Neural cell (in vitro differentiated cells): ENCODE data around the gene MECR. TPM values are rescaled to one million over a fixed set of nuclear protein-coding genes. Genes with fewer than 3 reads are reported as not detected.

Experiments
- H2AFZ ChIP-seq: fragments of 200-600, 300-800 bp; sonication (generic), shearing (Covaris generic); 2 replicates; pipeline ENCODE4 v1.6.0; 2014; ENCODE audit warnings: low read depth, mild to moderate bottlenecking, antibody characterized with exemption, low read length, moderate library complexity
- H3F3A ChIP-seq: fragments of 200-600 bp; shearing (Covaris generic); 2 replicates; pipeline ENCODE4 v1.6.1; 2016; ENCODE audit warnings: mild to moderate bottlenecking, moderate library complexity, mixed read lengths, antibody characterized with exemption, low read length; ENCODE audit not compliant: insufficient read depth, poor library complexity, severe bottlenecking
- H3K27ac ChIP-seq: fragments of 200-600, 300-800 bp; sonication (generic), shearing (Covaris generic); 2 replicates; pipeline ENCODE4 v1.5.1; 2014; ENCODE audit warnings: mild to moderate bottlenecking, low read length, moderate library complexity
- H3K27me3 ChIP-seq: fragments of 300-800, 200-600 bp; sonication (generic), shearing (Covaris generic); 2 replicates; pipeline ENCODE4 v1.6.0; 2014; ENCODE audit warnings: mild to moderate bottlenecking, low read depth, low read length, moderate library complexity; ENCODE audit not compliant: insufficient read depth
- H3K36me3 ChIP-seq: fragments of 300-800, 200-600 bp; sonication (generic), shearing (Covaris generic); 2 replicates; pipeline ENCODE4 v1.5.1; 2014; ENCODE audit warnings: mild to moderate bottlenecking, antibody characterized with exemption, low read length, moderate library complexity; ENCODE audit not compliant: insufficient read depth
- H3K4me2 ChIP-seq: fragments of 300-800, 200-600 bp; sonication (generic), shearing (Covaris generic); 2 replicates; pipeline ENCODE4 v1.6.0; 2014; ENCODE audit warnings: mild to moderate bottlenecking, low read length
- H3K4me3 ChIP-seq: fragments of 300-800, 200-600 bp; sonication (generic), shearing (Covaris generic); 2 replicates; pipeline ENCODE4 v1.5.1; 2014; ENCODE audit warnings: mild to moderate bottlenecking, low read length, moderate library complexity
- H3K79me2 ChIP-seq: fragments of 200-600 bp; shearing (Covaris generic); replicated peaks from 2 replicates; pipeline ENCODE4 v1.6.0; 2014; ENCODE audit warnings: mild to moderate bottlenecking, low read length, moderate library complexity; ENCODE audit not compliant: insufficient read depth
- H3K9ac ChIP-seq: fragments of 300-800, 200-600 bp; sonication (generic), shearing (Covaris generic); 2 replicates; pipeline ENCODE4 v1.6.1; 2016; ENCODE audit warnings: mild to moderate bottlenecking, low read length, mixed read lengths
- H3K9me2 ChIP-seq: fragments of 200-600 bp; shearing (Covaris generic); 2 replicates; pipeline ENCODE4 v1.6.1; 2016; ENCODE audit warnings: mild to moderate bottlenecking, low read length, mixed read lengths; ENCODE audit not compliant: insufficient read depth
- H3K9me3 ChIP-seq: fragments of 200-600, 300-800 bp; sonication (generic), shearing (Covaris generic); 2 replicates; pipeline ENCODE4 v1.6.1; 2016; ENCODE audit warnings: mild to moderate bottlenecking, mixed run types, low read length, moderate library complexity, mixed read lengths
- H4K20me1 ChIP-seq: fragments of 200-600 bp; shearing (Covaris generic); 2 replicates; pipeline ENCODE4 v1.6.1; 2016; ENCODE audit warnings: mild to moderate bottlenecking, mixed run types; ENCODE audit not compliant: insufficient read depth
- EP300 ChIP-seq: fragments of 450-650 bp; conservative IDR thresholded peaks from 2 replicates; pipeline ENCODE4 v1.6.1; 2014; ENCODE audit warnings: antibody characterized with exemption, mild to moderate bottlenecking, moderate library complexity; ENCODE audit not compliant: poor library complexity, severe bottlenecking
- EZH2 ChIP-seq: fragments of 200-600, 300-800 bp; shearing (Covaris generic), sonication (generic); IDR thresholded peaks from 2 replicates; pipeline ENCODE4 v1.6.1; 2014; ENCODE audit warnings: antibody characterized with exemption, low read length, borderline replicate concordance, mild to moderate bottlenecking; ENCODE audit not compliant: insufficient read depth, poor library complexity, severe bottlenecking
- MXI1 ChIP-seq: fragments of 450-650 bp; conservative IDR thresholded peaks from 2 replicates; pipeline ENCODE4 v1.6.1; 2014; ENCODE audit warnings: antibody characterized with exemption, mild to moderate bottlenecking; ENCODE audit not compliant: poor library complexity, severe bottlenecking
- POLR2AphosphoS5 ChIP-seq: IDR thresholded peaks from 2 replicates; pipeline ENCODE4 v1.6.1; 2012
- RAD21 ChIP-seq: fragments of 450-650 bp; conservative IDR thresholded peaks from 2 replicates; pipeline ENCODE4 v1.6.1; 2014; ENCODE audit warnings: antibody characterized with exemption, mild to moderate bottlenecking, moderate library complexity
- REST ChIP-seq: IDR thresholded peaks from 2 replicates; pipeline ENCODE4 v1.6.1; 2012; ENCODE audit warnings: borderline replicate concordance
- SMC3 ChIP-seq: fragments of 450-650 bp; conservative IDR thresholded peaks from 2 replicates; pipeline ENCODE4 v1.6.1; 2014; ENCODE audit warnings: antibody characterized with exemption, mild to moderate bottlenecking, moderate library complexity; ENCODE audit not compliant: poor library complexity
- TAF1 ChIP-seq: IDR thresholded peaks from 2 replicates; pipeline ENCODE4 v1.6.1; 2012; ENCODE audit warnings: low read depth
- polyA plus RNA-seq: library from polyadenylated mRNA; depleted of rRNA; stranded (reverse); fragments of >200 nt; gene quantifications from 2 replicates; pipeline ENCODE4 v1.2.3, GENCODE V29; 2014
- TF ChIP-seq, protein P1 (sequence below): fragments of 450-650 bp; IDR thresholded peaks from 2 replicates; pipeline ENCODE4 v1.5.1; 2014; ENCODE audit warnings: antibody characterized with exemption, mild to moderate bottlenecking, moderate library complexity; ENCODE audit not compliant: poor library complexity, severe bottlenecking

MECR gene
- polyA plus RNA-seq, 1 donor from 2014 or later = 14.0 TPM

- Histone ChIP-seq H3K9ac (no peak overlapping the region), H3K36me3 (no peaks in the 10 kb centered on the region), H3K27me3 (no peaks in the 10 kb centered on the region), H3K79me2 (no peaks in the 10 kb centered on the region), H3K27ac (no peak overlapping the region), H3K4me3 (no peak overlapping the region), H4K20me1 (no peaks in the 10 kb centered on the region), H3K4me2 (no peak overlapping the region), H2AFZ (no peak overlapping the region), H3K9me3 (no peaks in the 10 kb centered on the region), H3K9me2 (no peaks in the 10 kb centered on the region), H3F3A (no peaks in the 10 kb centered on the region)
- TF ChIP-seq REST (no peak), RAD21 (no peak), TAF1 (no peak), EZH2 (no peak), POLR2AphosphoS5 (no peak), SMC3 (no peak), EP300 (no peak)
These were observed 40.3 kb upstream of the MECR start for GRCh38 chr1:29270929-29271521.

GRCh38 chr1:29269382-29269781 lies 38.6 kb upstream of the MECR start:
- H4K20me1 ChIP-seq = no peaks in the 10 kb centered on the region

More at GRCh38 chr1:29269382-29269781, 38.6 kb upstream of the MECR start:
- TF ChIP-seq POLR2AphosphoS5 (no peak), RAD21 (no peak), TAF1 (no peak), SMC3 (no peak), EP300 (no peak), MXI1 (no peak), REST (no peak), EZH2 (no peak)
- TF ChIP-seq, protein P1, sequence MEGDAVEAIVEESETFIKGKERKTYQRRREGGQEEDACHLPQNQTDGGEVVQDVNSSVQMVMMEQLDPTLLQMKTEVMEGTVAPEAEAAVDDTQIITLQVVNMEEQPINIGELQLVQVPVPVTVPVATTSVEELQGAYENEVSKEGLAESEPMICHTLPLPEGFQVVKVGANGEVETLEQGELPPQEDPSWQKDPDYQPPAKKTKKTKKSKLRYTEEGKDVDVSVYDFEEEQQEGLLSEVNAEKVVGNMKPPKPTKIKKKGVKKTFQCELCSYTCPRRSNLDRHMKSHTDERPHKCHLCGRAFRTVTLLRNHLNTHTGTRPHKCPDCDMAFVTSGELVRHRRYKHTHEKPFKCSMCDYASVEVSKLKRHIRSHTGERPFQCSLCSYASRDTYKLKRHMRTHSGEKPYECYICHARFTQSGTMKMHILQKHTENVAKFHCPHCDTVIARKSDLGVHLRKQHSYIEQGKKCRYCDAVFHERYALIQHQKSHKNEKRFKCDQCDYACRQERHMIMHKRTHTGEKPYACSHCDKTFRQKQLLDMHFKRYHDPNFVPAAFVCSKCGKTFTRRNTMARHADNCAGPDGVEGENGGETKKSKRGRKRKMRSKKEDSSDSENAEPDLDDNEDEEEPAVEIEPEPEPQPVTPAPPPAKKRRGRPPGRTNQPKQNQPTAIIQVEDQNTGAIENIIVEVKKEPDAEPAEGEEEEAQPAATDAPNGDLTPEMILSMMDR = no peak
- Histone ChIP-seq H3K27ac (no peak overlapping the region), H3K4me3 (no peak overlapping the region), H3F3A (no peaks in the 10 kb centered on the region), H3K9ac (no peak overlapping the region), H3K9me2 (no peaks in the 10 kb centered on the region), H3K36me3 (no peaks in the 10 kb centered on the region), H3K79me2 (no peaks in the 10 kb centered on the region), H2AFZ (no peak overlapping the region), H3K4me2 (no peak overlapping the region), H3K9me3 (no peaks in the 10 kb centered on the region), H3K27me3 (no peaks in the 10 kb centered on the region)
